ENCODE results near the gene MYBPC2.

The MYBPC2 gene

DNA sequence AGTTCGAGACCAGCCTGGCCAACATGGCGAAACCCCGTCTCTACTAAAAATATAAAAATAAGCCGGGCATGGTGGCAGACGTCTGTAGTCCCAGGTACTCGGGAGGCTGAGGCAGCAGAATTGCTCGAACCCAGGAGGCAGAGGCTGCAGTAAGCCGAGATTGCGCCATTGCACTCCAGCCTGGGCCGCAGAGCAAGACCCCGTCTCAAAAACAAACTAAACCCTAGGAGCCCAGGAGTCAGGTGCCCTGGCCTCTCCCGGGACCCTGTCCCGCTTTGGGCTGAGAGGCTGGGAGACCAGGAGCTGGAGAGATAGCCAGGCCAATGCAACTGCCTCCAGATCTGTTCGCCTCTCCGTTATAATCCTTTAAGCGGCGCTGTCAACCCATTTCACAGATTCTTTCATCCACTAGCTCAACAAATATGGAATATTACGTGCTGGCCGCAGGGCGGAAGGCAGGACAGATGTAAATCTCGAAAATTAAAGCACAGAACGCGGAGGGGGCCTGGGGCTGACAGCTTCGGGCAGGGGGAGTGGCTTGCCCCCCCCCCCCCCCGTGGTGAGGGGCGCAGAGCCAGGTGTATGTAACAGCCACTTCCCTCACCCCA is 5.3 kb upstream of the MYBPC2 start:
- Histone ChIP-seq H3K27me3 (ENCODE audit: control insufficient read depth in 5 of 5, insufficient read depth in 4 of 5, low read length in 5 of 5) (peaks cover 3 to 24% (median 10%) of the 10 kb centered on the region in 5 donors), H3K9me3 (ENCODE audit: control insufficient read depth in 5 of 5, low read length in 5 of 5) (no peaks in the 10 kb centered on the region), H3K36me3 (ENCODE audit: control insufficient read depth in 5 of 5, insufficient read depth in 5 of 5, low read length in 5 of 5) (no peaks in the 10 kb centered on the region), H3K27ac (ENCODE audit: low read depth, low read length) (no peak overlapping the region), H3K4me1 (ENCODE audit: control insufficient read depth in 5 of 5, insufficient read depth in 5 of 5, low read length in 5 of 5) (peaks cover 2 to 28% (median 20%) of the 10 kb centered on the region in 5 donors), H3K9ac (ENCODE audit: low read length in 5 of 5) (no peak overlapping the region), H3K4me3 (ENCODE audit: low read depth in 1 of 5, low read length in 5 of 5) (peak overlapping the region in 3 of 5 donors; percentile 39 to 57 (median 47))

DNA sequence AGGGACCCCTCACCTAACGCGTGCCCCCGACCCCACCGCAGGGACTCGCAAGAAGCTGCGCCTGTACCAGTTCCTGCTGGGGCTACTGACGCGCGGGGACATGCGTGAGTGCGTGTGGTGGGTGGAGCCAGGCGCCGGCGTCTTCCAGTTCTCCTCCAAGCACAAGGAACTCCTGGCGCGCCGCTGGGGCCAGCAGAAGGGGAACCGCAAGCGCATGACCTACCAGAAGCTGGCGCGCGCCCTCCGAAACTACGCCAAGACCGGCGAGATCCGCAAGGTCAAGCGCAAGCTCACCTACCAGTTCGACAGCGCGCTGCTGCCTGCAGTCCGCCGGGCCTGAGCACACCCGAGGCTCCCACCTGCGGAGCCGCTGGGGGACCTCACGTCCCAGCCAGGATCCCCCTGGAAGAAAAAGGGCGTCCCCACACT is 4.7 kb upstream of the MYBPC2 start:
- H3K27ac ChIP-seq (ENCODE audit: low read depth, low read length), result no peak overlapping the region
- H3K4me1 ChIP-seq (ENCODE audit: control insufficient read depth in 5 of 5, insufficient read depth in 5 of 5, low read length in 5 of 5), result peaks cover 2 to 29% (median 20%) of the 10 kb centered on the region in 5 donors
- no peaks in the 10 kb centered on the region for H3K36me3 ChIP-seq (ENCODE audit: control insufficient read depth in 5 of 5, insufficient read depth in 5 of 5, low read length in 5 of 5)
- peaks cover 7 to 29% (median 12%) of the 10 kb centered on the region in 5 donors for H3K27me3 ChIP-seq (ENCODE audit: control insufficient read depth in 5 of 5, insufficient read depth in 4 of 5, low read length in 5 of 5)
- H3K4me3 ChIP-seq (ENCODE audit: low read depth in 1 of 5, low read length in 5 of 5), result peak overlapping the region in 4 of 5 donors; percentile 36 to 57 (median 43)
- H3K9ac ChIP-seq (ENCODE audit: low read length in 5 of 5), result peak overlapping the region in 2 of 5 donors; percentile 41 to 52
- H3K9me3 ChIP-seq (ENCODE audit: control insufficient read depth in 5 of 5, low read length in 5 of 5), result no peaks in the 10 kb centered on the region

DNA sequence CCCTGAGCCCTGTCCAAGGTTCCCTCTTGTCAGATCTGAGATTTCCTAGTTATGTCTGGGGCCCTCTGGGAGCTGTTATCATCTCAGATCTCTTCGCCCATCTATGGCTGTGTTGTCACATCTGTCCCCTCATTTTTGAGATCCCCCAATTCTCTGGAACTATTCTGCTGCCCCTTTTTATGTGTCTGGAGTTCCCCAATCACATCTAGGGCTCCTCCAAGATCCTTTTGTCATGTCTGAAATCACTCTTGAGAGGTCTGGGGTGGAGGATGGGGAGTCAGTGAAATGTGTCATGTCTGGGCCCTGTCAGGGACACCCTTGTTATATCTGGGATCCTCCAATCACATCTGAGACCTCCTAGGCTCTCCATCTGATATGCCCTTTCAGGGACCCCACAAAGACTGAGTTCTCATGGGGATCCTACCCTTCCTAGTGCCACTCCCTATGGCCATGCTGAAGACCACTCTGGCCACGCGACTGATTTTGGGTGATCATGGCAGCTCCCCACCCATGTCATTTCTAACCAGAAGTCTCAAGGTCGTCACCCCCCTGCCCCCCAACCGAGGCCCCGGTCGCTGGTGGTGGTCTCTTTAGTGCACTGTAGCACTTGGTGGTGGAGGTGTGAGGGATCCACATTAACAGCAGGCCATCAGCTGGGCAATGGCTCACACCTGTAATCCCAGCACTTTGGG is 3.8 kb upstream of the MYBPC2 start:
- peak overlapping the region in 1 of 5 donors; percentile 52 for H3K9ac ChIP-seq (ENCODE audit: low read length in 5 of 5)
- H3K9me3 ChIP-seq (ENCODE audit: control insufficient read depth in 5 of 5, low read length in 5 of 5), result no peaks in the 10 kb centered on the region
- no peak overlapping the region for H3K27ac ChIP-seq (ENCODE audit: low read depth, low read length)

DNA sequence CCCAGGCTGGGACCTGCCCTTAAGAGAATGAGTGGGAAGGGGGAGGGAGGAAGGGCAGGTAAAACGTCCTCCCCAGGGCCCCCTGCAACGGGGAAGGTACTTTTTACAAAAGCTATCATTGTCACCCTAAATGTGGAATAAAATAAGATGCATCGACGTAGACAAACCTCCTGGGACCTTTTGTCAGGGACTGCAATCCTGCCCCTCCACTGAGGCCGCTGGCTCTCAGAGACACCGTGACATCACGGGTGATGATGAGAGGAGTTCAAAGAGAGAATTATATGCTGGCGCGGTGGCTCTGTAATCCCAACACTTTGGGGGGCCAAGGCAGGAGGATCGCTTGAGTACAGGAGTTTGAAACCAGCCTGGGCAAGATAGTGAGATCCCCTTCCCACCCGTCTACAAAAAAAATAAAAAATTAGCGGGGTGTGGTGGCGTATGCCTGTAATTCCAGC is 1.8 kb upstream of the MYBPC2 start:
- Histone ChIP-seq H3K36me3 (ENCODE audit: control insufficient read depth in 5 of 5, insufficient read depth in 5 of 5, low read length in 5 of 5) (no peaks in the 10 kb centered on the region), H3K4me3 (ENCODE audit: low read depth in 1 of 5, low read length in 5 of 5) (peak overlapping the region; percentile 63 to 79 (median 70)), H3K27ac (ENCODE audit: low read depth, low read length) (no peak overlapping the region), H3K4me1 (ENCODE audit: control insufficient read depth in 5 of 5, insufficient read depth in 5 of 5, low read length in 5 of 5) (peaks cover 2 to 29% (median 20%) of the 10 kb centered on the region in 5 donors), H3K27me3 (ENCODE audit: control insufficient read depth in 5 of 5, insufficient read depth in 4 of 5, low read length in 5 of 5) (peaks cover 15 to 39% (median 22%) of the 10 kb centered on the region in 5 donors), H3K9me3 (ENCODE audit: control insufficient read depth in 5 of 5, low read length in 5 of 5) (no peaks in the 10 kb centered on the region), H3K9ac (ENCODE audit: low read length in 5 of 5) (peak overlapping the region in 3 of 5 donors; percentile 44 to 78 (median 75))

More for the DNA sequence above, 3.8 kb upstream of the MYBPC2 start:
- no peak overlapping the region for H3K4me3 ChIP-seq (ENCODE audit: low read depth in 1 of 5, low read length in 5 of 5)
- H3K27me3 ChIP-seq (ENCODE audit: control insufficient read depth in 5 of 5, insufficient read depth in 4 of 5, low read length in 5 of 5), result peaks cover 11 to 32% (median 15%) of the 10 kb centered on the region in 5 donors
- no peaks in the 10 kb centered on the region for H3K36me3 ChIP-seq (ENCODE audit: control insufficient read depth in 5 of 5, insufficient read depth in 5 of 5, low read length in 5 of 5)
- H3K4me1 ChIP-seq (ENCODE audit: control insufficient read depth in 5 of 5, insufficient read depth in 5 of 5, low read length in 5 of 5), result peaks cover 2 to 29% (median 20%) of the 10 kb centered on the region in 5 donors

DNA sequence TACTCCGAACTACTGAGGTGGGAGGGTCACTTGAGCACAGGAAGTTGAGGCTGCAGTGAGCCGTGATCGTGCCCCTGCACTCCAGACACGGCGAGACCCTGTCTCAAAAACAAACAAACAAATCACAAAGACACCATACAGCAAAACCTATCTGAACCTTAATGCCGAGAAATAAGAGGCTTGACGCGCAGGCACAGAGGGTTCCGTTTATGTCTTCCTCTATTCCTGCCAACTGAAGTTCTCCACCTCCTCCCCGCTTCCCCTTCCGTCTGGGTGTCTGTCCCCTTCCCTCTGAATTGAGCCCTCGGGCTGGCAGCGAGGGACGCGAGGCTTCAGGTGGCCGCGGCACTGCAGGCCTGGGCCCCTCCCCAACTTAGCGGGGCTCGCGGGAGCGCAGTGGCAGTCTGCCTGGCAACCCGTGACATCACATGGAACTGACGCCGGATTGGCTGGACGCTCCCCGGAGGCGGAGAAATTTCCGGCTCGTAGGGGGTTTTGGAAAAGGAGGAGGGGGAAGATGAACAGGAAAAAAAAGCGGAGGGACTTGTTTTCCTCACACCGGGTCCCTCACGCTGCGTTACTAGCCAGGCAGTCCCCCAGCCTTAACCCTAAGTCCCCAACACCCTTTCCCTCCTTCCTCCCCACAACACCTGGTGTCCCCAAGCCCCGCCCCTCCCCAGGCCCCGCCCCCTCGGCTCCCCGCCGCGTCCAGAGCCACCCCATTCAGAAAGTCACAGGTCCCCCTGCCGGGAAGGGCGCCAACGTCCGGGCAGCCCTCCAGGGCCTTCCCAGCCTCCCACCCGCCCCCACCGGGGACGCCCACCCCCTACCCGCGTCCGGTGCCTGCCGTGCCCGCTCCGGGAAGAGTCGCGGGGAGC is 1.1 kb upstream of the MYBPC2 start:
- Histone ChIP-seq H3K4me3 (ENCODE audit: low read depth in 1 of 5, low read length in 5 of 5) (peak overlapping the region; percentile 63 to 79 (median 70)), H3K36me3 (ENCODE audit: control insufficient read depth in 5 of 5, insufficient read depth in 5 of 5, low read length in 5 of 5) (no peaks in the 10 kb centered on the region), H3K4me1 (ENCODE audit: control insufficient read depth in 5 of 5, insufficient read depth in 5 of 5, low read length in 5 of 5) (peaks cover 2 to 29% (median 20%) of the 10 kb centered on the region in 5 donors), H3K9me3 (ENCODE audit: control insufficient read depth in 5 of 5, low read length in 5 of 5) (no peaks in the 10 kb centered on the region), H3K9ac (ENCODE audit: low read length in 5 of 5) (peak overlapping the region in 3 of 5 donors; percentile 44 to 78 (median 75)), H3K27ac (ENCODE audit: low read depth, low read length) (no peak overlapping the region), H3K27me3 (ENCODE audit: control insufficient read depth in 5 of 5, insufficient read depth in 4 of 5, low read length in 5 of 5) (peaks cover 15 to 42% (median 22%) of the 10 kb centered on the region in 5 donors)

DNA sequence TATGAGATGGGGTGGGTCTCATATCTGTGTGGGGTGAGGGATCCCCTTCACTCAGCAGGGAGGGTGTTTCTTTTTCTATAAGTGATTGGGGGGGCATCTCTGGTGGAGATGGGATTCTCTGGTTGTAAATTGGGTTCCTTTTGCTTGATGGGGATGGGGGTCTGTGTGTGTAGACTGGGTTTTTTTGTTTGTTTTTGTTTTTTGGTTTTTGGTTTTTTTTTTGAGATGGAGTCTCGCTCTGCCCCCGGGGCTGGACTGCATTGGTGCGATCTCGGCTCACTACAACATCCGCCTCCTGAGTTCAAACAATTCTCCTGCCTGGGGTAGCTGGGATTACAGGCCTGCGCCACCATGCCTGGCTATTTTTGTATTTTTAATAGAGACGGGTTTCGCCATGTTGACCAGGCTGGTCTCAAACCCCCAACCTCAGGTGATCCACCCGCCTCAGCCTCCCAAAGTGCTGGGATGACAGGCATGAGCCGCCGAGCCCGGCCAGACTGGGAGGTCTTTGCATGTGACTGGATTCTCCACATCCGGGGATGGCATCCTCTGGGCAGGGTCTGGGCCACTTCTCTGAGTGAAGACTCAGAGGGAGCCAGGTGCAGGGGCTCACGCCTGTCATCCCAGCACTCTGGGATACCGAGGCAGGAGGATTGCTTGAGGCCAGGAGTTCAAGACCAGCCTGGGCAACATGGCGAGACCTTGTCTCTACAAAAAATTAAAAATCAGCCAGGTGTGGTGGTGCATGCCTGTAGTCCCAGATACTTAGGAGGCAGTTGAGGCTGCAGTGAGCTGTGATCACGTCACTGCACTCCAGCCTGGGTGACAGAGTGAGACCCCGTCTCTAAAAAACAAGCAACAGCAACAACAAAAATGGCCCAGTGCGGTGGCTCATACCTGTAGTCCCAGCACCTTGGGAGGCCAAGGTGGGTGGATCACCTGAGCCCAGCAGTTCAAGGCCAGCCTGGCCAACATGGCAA is 799 bp downstream of the MYBPC2 start:
- peaks cover 11 to 38% (median 22%) of the 10 kb centered on the region in 5 donors for H3K27me3 ChIP-seq (ENCODE audit: control insufficient read depth in 5 of 5, insufficient read depth in 4 of 5, low read length in 5 of 5)
- no peak overlapping the region for H3K9ac ChIP-seq (ENCODE audit: low read length in 5 of 5)

DNA sequence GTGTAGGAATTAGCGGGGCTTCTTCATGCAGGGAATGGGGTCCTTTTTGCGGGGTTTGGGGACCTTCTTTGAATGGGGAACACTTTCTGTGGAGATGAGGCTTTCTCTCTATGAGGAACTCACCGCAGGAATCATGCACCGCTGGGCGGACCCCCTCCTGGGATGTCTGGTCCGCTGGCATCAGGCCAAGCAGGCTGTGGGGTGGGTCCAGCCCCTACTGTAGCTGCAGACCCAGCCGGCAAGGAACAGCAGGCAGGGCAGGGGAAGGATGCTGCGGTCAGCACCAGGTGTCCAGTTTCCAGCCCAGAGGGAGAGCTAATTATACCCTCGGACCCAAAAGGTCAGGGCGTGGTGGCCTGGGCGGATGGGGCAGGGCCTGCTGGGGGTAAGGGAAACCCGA is 1.8 kb downstream of the MYBPC2 start:
- H3K36me3 ChIP-seq (ENCODE audit: control insufficient read depth in 5 of 5, insufficient read depth in 5 of 5, low read length in 5 of 5), result no peaks in the 10 kb centered on the region
- H3K27me3 ChIP-seq (ENCODE audit: control insufficient read depth in 5 of 5, insufficient read depth in 4 of 5, low read length in 5 of 5), result peaks cover 8 to 33% (median 22%) of the 10 kb centered on the region in 5 donors
- no peak overlapping the region for H3K4me3 ChIP-seq (ENCODE audit: low read depth in 1 of 5, low read length in 5 of 5)
- no peak overlapping the region for H3K9ac ChIP-seq (ENCODE audit: low read length in 5 of 5)
- H3K4me1 ChIP-seq (ENCODE audit: control insufficient read depth in 5 of 5, insufficient read depth in 5 of 5, low read length in 5 of 5), result peaks cover 2 to 16% (median 12%) of the 10 kb centered on the region in 5 donors
- no peak overlapping the region for H3K27ac ChIP-seq (ENCODE audit: low read depth, low read length)
- no peaks in the 10 kb centered on the region for H3K9me3 ChIP-seq (ENCODE audit: control insufficient read depth in 5 of 5, low read length in 5 of 5)

More for the DNA sequence above, 799 bp downstream of the MYBPC2 start:
- H3K27ac ChIP-seq (ENCODE audit: low read depth, low read length), result no peak overlapping the region
- H3K4me3 ChIP-seq (ENCODE audit: low read depth in 1 of 5, low read length in 5 of 5), result no peak overlapping the region
- H3K36me3 ChIP-seq (ENCODE audit: control insufficient read depth in 5 of 5, insufficient read depth in 5 of 5, low read length in 5 of 5), result no peaks in the 10 kb centered on the region
- H3K4me1 ChIP-seq (ENCODE audit: control insufficient read depth in 5 of 5, insufficient read depth in 5 of 5, low read length in 5 of 5), result peaks cover 2 to 19% (median 12%) of the 10 kb centered on the region in 5 donors
- H3K9me3 ChIP-seq (ENCODE audit: control insufficient read depth in 5 of 5, low read length in 5 of 5), result no peaks in the 10 kb centered on the region

DNA sequence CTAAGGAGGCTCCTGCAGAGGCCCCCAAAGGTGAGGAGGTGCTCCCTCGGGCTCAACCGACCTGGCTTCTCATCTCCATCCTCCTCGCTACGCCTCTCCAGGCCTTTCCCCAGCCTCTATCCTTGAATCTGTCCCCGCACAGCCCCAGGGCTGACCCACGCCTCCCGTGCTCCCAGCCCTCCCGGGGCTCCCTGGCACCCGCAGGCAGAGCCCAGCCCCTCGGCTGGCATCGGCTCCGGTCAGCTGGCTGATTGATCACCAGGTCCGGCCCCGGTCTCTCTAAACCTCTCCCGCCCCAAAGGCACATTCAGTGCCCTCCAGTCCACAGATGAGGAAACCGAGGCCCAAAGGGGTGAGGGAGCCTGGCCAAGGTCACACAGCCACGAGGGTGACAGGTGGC is 2.5 kb downstream of the MYBPC2 start:
- H3K4me3 ChIP-seq (ENCODE audit: low read depth in 1 of 5, low read length in 5 of 5), result no peak overlapping the region

DNA sequence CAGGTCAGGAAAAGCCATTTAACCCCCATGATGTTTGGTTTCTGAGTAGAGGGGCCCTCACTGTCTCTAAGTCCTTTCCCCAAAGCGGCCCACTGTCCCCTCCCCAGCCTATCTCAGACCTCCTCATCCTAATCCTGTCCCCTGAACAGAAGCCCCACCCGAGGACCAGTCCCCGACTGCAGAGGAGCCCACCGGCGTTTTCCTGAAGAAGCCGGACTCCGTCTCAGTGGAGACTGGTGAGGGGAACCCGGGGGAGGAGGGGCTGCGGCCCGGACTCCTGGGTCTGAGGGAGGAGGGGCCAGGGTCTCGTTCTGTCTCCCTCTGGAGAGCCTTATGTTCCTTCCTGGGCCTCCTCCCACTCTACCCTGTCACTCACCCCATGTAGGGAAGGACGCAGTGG is 2.9 kb downstream of the MYBPC2 start:
- H3K9ac ChIP-seq (ENCODE audit: low read length in 5 of 5), result no peak overlapping the region
- no peak overlapping the region for H3K4me3 ChIP-seq (ENCODE audit: low read depth in 1 of 5, low read length in 5 of 5)
- H3K27ac ChIP-seq (ENCODE audit: low read depth, low read length), result no peak overlapping the region
- peaks cover 2 to 15% (median 12%) of the 10 kb centered on the region in 5 donors for H3K4me1 ChIP-seq (ENCODE audit: control insufficient read depth in 5 of 5, insufficient read depth in 5 of 5, low read length in 5 of 5)
- no peaks in the 10 kb centered on the region for H3K36me3 ChIP-seq (ENCODE audit: control insufficient read depth in 5 of 5, insufficient read depth in 5 of 5, low read length in 5 of 5)
- peaks cover 8 to 28% (median 22%) of the 10 kb centered on the region in 5 donors for H3K27me3 ChIP-seq (ENCODE audit: control insufficient read depth in 5 of 5, insufficient read depth in 4 of 5, low read length in 5 of 5)
- H3K9me3 ChIP-seq (ENCODE audit: control insufficient read depth in 5 of 5, low read length in 5 of 5), result no peaks in the 10 kb centered on the region

More for the DNA sequence above, 2.5 kb downstream of the MYBPC2 start:
- Histone ChIP-seq H3K27ac (ENCODE audit: low read depth, low read length) (no peak overlapping the region), H3K27me3 (ENCODE audit: control insufficient read depth in 5 of 5, insufficient read depth in 4 of 5, low read length in 5 of 5) (peaks cover 8 to 29% (median 22%) of the 10 kb centered on the region in 5 donors), H3K9ac (ENCODE audit: low read length in 5 of 5) (no peak overlapping the region), H3K36me3 (ENCODE audit: control insufficient read depth in 5 of 5, insufficient read depth in 5 of 5, low read length in 5 of 5) (no peaks in the 10 kb centered on the region), H3K9me3 (ENCODE audit: control insufficient read depth in 5 of 5, low read length in 5 of 5) (no peaks in the 10 kb centered on the region), H3K4me1 (ENCODE audit: control insufficient read depth in 5 of 5, insufficient read depth in 5 of 5, low read length in 5 of 5) (peaks cover 2 to 16% (median 12%) of the 10 kb centered on the region in 5 donors)

Data from subcutaneous abdominal adipose tissue (tissue), 5 donors.